Mucosa of descending colon (tissue), 3 donors: ENCODE data around the gene ANKRD17. TPM values are rescaled to one million over a fixed set of nuclear protein-coding genes. Genes with fewer than 3 reads are reported as not detected.

ENCODE experiments used
- ATAC-seq: fragments of 200-7000 bp; cut with Tn5 transposase; one replicate; pipeline ENCODE4 v1.9.1; 2020; ENCODE audit warnings: mild to moderate bottlenecking, moderate library complexity
- DNase-seq, 3 donors: peaks; one replicate each; pipeline ENCODE4 v3.0.0-alpha.2; 2020
- H3K36me3 ChIP-seq: fragments of 200-600 bp; one replicate; pipeline ENCODE4 v1.8.0; 2021; ENCODE audit warnings: low read depth, mild to moderate bottlenecking
- H3K4me1 ChIP-seq: fragments of 200-600 bp; one replicate; pipeline ENCODE4 v1.8.0; 2021; ENCODE audit warnings: low read depth, mild to moderate bottlenecking
- H3K4me3 ChIP-seq: fragments of 200-600 bp; one replicate; pipeline ENCODE4 v1.8.0; 2021; ENCODE audit warnings: mild to moderate bottlenecking
- H3K9me3 ChIP-seq: fragments of 200-600 bp; one replicate; pipeline ENCODE4 v1.8.0; 2021; ENCODE audit warnings: mild to moderate bottlenecking
- intact Hi-C, 2 donors: fragments of 100-400 bp; cut with DNase I in 1 of 2; cut with micrococcal nuclease in 1 of 2; formaldehyde crosslinking; loops; one replicate each; pipeline versions ENCODE4 v1.11.0 to v1.11.1; 2022; cut with DNase I, micrococcal nuclease
- total RNA-seq, 3 donors: library from RNA; stranded (reverse); fragmentation: NEBNext Ultra II Directional in 2 of 3; extraction: Animal tissue kit (Norgen Biotek cat#: 25700) in 2 of 3; gene quantifications; one replicate each; pipeline versions ENCODE4 v1.2.1 to v1.2.4, GENCODE V29; 2021 to 2023
- TF ChIP-seq, protein P1 (sequence below): fragments of 200-600 bp; IDR thresholded peaks from one replicate; pipeline ENCODE4 v1.8.0; 2022; ENCODE audit warnings: antibody characterized with exemption, mild to moderate bottlenecking
- donor health status: DM: no; HTN: no; CAD: no; lungs with moderate emphysema.
- donor health status: DM: no; HTN: no; CAD: no.
- donor health status: DM: no; HTN: yes; CAD: no.

Gene ANKRD17
- total RNA-seq, 3 donors from 2014 or later = 62.4 to 75.3 (median 70.4) TPM

DNA sequence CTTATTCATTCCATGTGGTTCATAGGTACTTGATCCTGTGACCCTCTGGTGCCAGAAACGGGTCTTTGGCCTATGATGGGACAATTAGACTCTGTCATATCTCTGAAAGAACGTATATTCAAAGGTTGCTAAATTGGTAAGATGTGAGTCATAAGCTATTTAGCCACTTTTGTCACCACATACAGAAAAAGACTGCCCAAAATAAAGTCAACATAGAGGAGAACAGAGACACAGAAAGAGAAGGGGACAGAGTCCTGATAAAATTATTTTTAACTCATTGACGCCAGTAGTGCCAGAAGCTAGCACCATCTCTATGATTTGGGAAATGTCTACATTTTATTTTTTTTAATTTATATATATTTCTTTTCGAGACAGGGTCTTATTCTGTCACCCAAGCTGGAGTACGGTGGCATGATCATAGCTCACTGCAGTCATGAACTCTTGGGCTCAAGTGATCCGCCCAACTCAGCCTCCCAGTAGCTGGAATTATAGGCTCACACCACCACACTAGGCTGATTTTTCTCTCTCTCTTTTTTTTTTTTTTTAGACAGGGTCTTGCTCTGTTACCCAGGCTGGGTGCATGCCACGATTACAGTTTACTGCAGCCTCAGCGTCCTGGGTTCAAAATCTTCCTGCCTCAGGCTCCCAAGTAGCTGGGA is 96.9 kb downstream of the ANKRD17 start:
- Histone ChIP-seq H3K4me1 (no peaks in the 10 kb centered on the region), H3K4me3 (no peak overlapping the region), H3K9me3 (no peaks in the 10 kb centered on the region), H3K36me3 (no peaks in the 10 kb centered on the region)
- DNase-seq = no peak
- intact Hi-C loops = no loop called here
- TF ChIP-seq, protein P1, sequence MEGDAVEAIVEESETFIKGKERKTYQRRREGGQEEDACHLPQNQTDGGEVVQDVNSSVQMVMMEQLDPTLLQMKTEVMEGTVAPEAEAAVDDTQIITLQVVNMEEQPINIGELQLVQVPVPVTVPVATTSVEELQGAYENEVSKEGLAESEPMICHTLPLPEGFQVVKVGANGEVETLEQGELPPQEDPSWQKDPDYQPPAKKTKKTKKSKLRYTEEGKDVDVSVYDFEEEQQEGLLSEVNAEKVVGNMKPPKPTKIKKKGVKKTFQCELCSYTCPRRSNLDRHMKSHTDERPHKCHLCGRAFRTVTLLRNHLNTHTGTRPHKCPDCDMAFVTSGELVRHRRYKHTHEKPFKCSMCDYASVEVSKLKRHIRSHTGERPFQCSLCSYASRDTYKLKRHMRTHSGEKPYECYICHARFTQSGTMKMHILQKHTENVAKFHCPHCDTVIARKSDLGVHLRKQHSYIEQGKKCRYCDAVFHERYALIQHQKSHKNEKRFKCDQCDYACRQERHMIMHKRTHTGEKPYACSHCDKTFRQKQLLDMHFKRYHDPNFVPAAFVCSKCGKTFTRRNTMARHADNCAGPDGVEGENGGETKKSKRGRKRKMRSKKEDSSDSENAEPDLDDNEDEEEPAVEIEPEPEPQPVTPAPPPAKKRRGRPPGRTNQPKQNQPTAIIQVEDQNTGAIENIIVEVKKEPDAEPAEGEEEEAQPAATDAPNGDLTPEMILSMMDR = no peak
- ATAC-seq = no peak

DNA sequence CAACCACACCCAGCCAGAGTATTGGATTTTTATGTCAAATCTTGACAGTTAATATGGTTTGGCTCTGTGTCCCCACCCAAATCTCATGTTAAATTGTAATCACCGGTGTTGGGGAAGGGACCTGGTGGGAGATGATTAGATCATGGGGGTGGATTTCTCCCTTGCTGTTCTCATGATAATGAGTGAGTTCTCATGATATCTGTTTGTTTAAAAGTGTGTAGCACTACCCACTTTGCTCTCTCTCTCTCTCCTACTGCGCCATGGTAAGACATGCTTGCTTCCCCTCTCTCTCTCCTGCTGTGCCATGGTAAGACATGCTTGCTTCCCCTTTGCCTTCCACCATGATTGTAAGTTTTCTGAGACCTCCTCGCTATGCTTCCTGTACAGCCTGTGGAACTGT is 102.2 kb downstream of the ANKRD17 start:
- Histone ChIP-seq H3K4me1 (no peaks in the 10 kb centered on the region), H3K36me3 (no peaks in the 10 kb centered on the region), H3K4me3 (no peak overlapping the region), H3K9me3 (no peaks in the 10 kb centered on the region)
- no peak for DNase-seq
- TF ChIP-seq, protein P1 = no peak
- intact Hi-C loops = loop anchor here in 1 of 2 donors (10.0 kb wide), 1 partner anchor 98 kb away; the partner anchor contains the start of gene ANKRD17
- ATAC-seq = no peak

DNA sequence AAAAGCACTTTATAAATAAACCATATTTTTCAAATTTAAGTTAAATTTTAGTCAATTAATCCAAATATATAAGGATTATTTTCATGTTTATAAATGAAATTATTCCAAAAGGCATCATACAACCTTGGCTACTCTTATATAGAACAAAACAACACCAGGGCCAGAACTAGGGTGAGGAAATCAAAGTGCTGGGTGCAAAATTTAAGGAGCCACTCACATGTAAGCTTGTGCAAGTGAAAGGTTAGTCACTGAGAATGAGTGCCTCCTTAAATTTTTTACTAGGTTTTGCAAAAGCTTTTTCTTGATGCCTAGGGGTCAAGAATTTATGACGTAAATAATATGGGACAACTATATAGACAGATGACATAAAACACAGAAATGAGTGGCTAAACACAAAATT is 105.7 kb downstream of the ANKRD17 start:
- Histone ChIP-seq H3K4me3 (no peak overlapping the region), H3K9me3 (no peaks in the 10 kb centered on the region), H3K36me3 (no peaks in the 10 kb centered on the region), H3K4me1 (no peaks in the 10 kb centered on the region)
- ATAC-seq (no peak), DNase-seq (no peak)
- intact Hi-C loops = loop anchor here in 1 of 2 donors (10.0 kb wide), 1 partner anchor 102 kb away; the partner anchor contains the start of gene ANKRD17
- TF ChIP-seq, protein P1 = no peak

DNA sequence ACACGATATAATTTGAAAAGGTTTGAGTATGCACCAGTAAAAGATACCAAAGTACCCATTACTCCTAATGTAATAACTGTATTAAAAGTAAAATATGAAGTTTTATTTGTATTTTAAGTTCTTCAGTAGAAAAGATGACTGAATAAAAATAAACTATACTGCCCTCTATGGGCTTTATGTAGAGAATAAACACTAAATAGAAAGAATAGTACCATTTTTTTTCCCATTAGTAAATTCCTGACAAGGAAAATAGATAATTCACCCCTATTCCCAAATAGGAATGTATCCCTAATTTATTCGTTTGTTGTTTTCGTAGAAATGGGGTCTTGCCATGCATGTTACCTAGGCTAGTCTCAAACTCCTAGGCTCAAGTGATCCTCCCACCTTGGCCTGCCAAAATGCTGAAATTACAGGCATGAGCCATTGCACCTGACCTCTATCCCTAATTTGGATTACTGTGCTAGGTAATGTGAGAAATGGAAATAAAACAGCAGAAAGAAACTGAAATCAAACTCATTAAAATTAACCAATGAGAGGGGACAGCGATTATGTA is 115.5 kb downstream of the ANKRD17 start:
- TF ChIP-seq, protein P1 = no peak
- H3K36me3 ChIP-seq = no peaks in the 10 kb centered on the region
- ATAC-seq (no peak), DNase-seq (no peak)
- no peaks in the 10 kb centered on the region for H3K9me3 ChIP-seq
- H3K4me1 ChIP-seq = no peaks in the 10 kb centered on the region
- H3K4me3 ChIP-seq = no peak overlapping the region
- intact Hi-C loops = no loop called here

DNA sequence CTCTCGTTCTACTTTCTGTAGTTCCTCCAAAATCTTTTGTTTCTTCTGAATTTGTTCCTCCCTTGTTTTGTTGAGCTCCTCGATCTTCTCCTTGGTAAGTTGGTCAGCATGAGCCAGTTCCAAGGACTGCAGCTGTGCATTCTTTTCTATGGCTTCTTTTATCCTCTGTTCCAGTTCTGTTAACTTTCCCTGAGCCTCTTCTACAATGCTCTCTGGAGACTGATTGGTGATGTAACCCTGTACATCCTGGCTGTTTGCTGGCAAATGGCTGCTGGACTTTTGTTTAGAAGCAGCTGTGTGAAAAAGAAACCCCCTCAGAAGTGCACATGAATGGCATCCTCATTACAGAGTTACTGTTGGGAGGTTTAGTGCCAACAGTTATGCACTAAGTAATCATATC is 118.6 kb downstream of the ANKRD17 start:
- DNase-seq (no peak), ATAC-seq (no peak)
- H3K4me3 ChIP-seq = no peak overlapping the region
- H3K36me3 ChIP-seq = no peaks in the 10 kb centered on the region
- no peaks in the 10 kb centered on the region for H3K9me3 ChIP-seq
- TF ChIP-seq, protein P1 = no peak
- intact Hi-C loops = no loop called here
- H3K4me1 ChIP-seq = no peaks in the 10 kb centered on the region
